ENCODE measurements around the gene CTAG2.

- TF ChIP-seq, protein P1, sequence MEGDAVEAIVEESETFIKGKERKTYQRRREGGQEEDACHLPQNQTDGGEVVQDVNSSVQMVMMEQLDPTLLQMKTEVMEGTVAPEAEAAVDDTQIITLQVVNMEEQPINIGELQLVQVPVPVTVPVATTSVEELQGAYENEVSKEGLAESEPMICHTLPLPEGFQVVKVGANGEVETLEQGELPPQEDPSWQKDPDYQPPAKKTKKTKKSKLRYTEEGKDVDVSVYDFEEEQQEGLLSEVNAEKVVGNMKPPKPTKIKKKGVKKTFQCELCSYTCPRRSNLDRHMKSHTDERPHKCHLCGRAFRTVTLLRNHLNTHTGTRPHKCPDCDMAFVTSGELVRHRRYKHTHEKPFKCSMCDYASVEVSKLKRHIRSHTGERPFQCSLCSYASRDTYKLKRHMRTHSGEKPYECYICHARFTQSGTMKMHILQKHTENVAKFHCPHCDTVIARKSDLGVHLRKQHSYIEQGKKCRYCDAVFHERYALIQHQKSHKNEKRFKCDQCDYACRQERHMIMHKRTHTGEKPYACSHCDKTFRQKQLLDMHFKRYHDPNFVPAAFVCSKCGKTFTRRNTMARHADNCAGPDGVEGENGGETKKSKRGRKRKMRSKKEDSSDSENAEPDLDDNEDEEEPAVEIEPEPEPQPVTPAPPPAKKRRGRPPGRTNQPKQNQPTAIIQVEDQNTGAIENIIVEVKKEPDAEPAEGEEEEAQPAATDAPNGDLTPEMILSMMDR (IDR thresholded peaks at IDR 0.05): no peak
- TF ChIP-seq POLR2A (IDR thresholded peaks at IDR 0.05): no peak
Measured at GRCh38 chrX:154661170-154661569, 7.8 kb upstream of the CTAG2 start.
